OCI-M1 (cell line): ENCODE measurements around the gene CROT.
A peak's percentile ranks its signal among the peaks of the same experiment; 100 is the strongest.

Experiments
- DNase-seq: peaks from one replicate; lab custom pipeline; 2025; lab: John Stamatoyannopoulos, UW

The CROT gene

DNA sequence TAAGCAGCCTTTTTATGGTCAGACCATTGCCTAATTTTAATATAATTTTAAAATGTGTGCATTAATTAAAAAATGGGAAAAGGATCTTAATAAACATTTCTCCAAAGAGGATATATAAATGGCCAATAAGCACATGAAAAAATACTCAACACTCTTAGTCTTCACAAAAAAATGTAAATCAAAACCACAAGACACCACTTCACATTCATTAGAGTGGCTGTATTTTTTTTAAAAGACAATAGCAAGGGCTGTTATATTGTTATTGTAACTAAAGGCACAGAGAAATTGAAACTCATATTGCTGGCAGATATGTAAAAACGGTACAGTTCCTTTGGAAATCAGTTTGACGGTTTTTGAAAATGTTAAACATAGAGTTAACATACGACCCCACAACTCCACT, 3.2 kb upstream of the CROT start:
- peak; percentile 43 for DNase-seq

DNA sequence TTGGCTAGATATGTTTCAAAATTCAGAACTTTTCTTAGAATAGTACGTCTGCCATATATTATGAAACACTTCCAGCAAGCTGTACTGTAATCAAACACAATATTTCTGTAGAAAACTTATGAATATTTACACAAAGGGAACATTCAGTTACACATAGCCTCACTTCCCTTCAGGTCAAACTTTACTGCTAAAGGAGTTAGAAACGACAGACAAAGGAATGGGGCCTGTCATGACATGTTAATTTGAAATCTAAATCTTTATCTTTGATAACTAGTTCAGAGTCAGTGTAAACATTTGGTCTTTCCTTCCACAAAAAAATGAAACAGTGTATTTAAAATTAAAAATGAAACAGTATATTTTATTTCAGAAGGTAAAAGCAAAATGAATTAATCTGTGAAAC, 1.0 kb upstream of the CROT start:
- peak; percentile 59 for DNase-seq

DNA sequence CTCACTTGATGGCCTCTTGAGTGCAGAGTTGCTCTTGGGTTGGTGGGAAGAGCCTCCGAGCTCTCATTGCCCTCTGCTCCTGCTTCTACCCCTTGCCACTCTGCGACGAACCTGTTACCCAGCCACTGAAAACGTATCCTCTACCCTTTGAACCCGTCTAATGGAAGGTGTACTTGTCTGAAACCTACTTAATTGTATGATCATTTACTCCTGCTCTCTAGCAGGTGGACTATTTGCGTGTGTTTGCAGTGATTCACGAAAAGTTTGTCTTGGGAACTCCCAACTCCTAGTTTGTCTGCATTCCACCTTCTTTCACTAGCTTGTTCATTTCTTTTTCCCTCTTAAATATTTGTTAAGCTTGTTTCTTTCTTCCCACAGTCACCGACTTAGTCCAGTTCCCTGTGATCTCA, 503 bp downstream of the CROT start:
- peak; percentile 51 for DNase-seq

DNA sequence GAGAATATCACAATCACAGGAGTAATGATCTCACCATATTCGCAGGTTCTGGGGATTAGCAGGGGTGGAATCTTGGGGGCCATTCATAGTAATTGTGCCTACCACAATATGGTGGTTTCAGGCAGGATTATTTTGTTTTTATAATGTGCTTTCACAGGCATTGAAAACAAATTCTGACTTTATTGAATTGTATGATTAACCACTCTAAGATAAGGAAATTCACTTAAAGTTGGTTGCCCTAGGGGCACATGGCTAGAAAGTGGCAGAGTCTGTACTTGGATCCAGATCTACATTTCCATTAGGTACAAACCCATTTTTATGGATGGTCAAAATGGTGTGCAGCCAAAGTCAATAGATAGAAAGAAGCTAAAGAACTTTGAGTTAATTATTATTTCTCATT, 1.7 kb downstream of the CROT start:
- DNase-seq = no peak

DNA sequence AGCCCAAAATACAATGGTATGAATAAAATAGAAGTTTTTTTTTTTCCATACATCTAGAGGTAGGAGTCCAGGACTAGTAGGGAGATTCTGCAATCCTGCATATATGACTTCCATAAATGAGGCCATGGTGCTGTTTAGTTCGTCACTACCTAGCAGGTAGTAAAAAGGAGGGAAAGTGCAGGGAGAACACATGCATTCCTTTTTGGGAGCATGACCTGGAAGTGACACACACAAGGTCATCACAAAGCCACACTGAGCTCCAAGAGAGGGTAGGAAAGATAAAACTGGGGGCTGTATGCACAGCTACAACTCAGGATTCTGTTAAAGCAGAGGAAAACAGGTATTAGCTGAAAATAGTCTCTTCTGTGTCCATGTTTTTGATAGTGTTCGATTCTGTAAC, 2.2 kb downstream of the CROT start:
- no peak for DNase-seq

DNA sequence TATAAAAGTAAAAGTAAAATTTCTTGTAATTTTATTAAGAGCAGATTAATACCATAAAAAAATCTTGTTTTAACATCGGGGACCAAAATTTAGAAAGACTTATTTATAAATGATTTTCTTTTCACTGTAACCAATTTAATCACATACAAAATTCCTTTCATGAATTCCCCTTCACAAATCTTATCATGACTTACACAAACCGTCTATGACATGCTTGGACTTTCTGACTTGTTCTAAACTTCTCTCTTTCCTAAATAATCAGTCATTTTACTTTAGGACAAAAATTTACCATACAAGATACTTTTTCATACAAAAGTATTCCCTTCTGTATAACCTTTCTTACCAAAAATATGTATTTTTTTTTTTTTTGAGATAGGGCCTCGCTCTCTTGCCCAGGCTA, 9.3 kb downstream of the CROT start:
- peak; percentile 80 for DNase-seq

DNA sequence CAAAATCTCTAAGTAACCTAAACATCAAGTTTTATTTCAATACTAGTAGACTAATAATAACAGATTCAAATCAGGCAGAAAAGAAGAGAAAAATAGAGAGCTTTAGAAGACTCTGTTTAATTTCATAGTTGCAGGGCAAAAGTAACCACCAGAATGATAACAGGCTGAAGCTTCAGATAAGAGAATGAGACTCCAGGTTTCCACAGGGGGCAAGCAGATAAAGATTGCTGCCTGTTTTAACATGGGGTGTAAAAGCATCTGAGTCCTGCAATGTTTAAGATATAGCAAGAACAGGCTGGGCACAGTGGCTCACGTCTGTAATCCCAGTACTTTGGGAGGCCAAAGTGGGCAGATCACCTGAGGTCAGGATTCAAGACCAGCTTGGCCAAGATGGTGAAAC, 11.0 kb downstream of the CROT start:
- DNase-seq = peak; percentile 78

DNA sequence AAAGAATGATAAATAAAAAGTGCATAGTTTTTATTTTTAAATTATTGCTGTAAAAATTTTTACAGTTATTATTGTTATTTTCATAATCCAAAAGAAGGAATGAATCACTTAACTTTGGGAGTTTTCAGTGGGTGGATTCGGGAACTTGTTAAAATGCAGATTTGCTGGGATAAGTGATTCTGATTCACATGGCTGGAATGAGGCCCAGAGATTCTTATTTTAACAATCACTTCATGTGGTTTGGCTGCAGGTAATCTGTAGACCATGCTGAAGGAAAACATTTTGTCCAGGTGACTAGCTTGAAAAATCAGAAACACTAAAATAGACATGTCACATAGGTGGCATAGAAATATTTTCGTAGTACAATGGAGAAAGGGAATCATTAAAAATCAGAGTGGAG, 13.9 kb downstream of the CROT start:
- DNase-seq = no peak

DNA sequence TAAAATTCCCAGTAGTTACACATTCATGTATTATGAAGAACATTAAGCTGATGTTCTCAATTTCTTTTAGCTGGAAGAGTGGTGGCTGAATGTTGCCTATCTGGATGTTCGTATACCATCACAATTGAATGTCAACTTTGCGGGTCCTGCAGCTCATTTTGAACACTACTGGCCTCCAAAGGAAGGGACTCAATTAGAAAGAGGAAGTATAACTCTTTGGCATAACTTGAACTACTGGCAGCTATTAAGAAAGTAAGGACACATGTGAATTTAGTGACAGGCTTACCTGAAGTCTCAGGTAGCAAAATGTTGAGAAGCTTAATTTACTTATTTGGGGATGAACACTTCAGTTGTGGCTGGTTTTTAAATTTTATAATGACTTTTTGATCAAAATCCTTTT, 15.9 kb downstream of the CROT start:
- DNase-seq = peak; percentile 52

DNA sequence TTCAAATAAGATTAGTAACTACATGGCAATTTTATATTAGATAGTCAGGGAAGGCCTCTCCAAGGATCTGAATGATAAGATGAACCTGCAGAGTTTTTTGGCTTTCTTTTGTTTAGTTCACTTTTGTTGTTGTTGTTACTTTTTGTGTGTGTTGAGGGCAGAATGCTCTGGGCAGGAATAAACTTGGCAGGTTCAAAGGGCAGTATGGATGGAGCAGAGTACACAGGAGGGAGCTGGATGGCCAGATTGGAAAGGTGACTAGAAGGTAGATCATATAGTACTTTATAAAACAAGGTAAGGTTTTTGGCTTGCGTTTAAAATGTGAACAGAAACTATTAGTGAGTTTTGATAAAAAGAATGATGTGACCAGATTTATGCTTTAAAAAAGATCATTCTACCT, 17.9 kb downstream of the CROT start:
- DNase-seq = no peak

DNA sequence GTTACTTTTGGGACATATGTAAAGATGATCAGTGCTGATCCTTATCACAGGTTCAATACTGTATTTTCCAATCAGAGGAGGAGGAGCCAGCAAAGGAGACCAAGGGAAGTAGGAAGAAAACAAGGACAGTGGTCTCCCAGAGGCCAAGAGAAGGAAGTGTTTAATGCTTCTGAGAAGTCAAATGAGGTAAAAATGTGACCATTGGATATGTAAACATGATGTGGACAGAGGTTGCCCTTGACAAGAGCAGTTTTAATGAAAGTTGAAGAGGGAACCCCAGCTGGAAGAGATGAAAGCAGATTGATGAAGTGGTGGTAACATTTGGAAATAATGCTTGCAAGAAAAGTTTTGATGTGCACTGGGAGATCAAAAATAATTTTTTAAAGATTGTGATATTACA, 18.8 kb downstream of the CROT start:
- DNase-seq = no peak

DNA sequence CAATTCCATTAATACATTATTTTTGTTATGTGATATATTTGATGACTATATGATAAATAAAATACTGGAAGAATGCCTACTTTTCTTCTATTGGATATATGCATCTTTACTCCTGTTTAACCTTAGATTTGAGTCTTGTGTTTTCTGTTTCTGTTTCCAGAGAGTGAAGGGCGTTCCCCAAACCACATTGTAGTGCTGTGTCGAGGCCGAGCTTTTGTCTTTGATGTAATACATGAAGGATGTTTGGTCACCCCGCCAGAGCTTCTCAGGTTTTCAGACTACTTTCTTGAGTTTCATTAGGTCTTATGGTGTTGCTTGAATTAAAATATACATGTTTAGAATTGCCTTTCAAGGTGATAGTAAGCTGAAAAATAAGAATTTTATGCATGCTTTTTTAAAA, 23.8 kb downstream of the CROT start:
- peak; percentile 70 for DNase-seq

DNA sequence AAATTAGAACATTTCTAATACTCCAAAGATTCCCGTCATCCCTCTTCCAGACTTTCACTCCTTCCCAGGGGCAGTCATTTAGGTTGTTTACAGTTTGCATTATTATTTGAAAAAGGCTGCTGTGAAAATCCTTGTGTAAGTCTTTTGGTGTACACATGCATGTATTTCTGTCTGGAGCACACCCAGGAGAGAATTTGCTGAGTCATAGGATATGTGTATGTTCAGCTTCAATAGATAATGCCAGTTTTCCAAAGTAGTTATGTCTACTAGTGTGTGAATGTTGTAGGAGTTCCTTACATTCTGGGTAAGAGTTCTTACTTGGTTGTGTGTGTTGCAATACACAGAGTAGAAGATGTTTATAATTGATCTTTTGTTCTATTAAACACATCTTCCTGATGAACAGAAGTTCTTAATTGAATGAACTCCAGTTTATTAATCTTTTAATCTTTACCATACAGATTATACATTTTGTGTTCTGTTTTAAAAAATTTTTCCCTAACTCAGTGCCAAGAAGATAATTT, 25.3 kb downstream of the CROT start:
- DNase-seq = peak; percentile 85

DNA sequence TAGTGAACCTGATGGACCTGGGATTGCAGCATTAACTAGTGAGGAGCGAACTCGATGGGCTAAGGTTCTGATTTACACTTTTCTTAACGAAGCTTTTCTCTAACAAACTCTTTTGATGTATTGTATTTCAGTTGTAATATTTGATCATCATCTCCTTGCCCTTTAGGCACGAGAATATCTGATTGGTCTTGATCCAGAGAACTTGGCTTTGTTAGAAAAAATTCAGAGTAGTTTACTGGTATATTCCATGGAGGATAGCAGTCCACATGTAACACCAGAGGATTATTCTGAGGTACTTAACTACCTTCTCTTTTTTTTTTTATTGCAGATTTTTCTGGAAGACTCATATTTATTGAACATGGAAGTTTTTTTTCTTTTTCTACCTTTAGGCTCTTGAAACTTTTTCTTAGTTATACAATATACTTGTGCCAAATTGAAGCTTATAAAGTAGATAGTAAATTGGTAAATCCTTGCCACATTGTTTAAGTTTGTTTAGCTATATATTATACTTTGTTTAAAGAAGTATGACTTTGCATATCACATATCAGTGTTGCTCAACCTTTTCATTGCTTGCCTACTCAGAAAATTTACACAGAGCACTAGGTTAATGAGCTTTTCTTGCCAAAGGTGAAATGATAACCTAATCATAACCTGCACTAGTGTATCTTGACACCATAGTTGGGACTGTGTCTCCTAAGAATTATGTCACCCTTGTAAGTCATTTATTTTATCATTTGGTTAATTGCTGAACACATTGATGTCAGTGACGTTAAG, 30.4 kb downstream of the CROT start:
- peak; percentile 33 for DNase-seq

DNA sequence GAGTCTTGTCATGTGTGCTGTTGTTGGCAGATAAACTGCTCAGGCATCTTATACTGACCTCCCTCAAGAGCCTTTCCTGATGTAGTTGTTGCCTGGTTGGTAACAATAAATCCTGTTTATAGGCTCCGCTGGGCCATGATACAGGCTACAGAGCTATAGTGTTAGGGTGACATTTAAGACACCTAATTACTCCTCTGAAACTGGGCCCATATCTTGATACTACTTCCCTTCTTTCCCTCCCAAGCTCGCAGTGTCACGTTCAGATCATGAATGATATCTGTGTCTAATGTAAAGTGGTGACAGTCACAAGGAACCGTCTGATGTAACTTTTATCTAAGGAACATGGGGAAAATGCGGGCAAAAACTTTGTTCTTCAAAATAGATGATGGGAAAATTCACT, 35.4 kb downstream of the CROT start:
- DNase-seq = peak; percentile 77

DNA sequence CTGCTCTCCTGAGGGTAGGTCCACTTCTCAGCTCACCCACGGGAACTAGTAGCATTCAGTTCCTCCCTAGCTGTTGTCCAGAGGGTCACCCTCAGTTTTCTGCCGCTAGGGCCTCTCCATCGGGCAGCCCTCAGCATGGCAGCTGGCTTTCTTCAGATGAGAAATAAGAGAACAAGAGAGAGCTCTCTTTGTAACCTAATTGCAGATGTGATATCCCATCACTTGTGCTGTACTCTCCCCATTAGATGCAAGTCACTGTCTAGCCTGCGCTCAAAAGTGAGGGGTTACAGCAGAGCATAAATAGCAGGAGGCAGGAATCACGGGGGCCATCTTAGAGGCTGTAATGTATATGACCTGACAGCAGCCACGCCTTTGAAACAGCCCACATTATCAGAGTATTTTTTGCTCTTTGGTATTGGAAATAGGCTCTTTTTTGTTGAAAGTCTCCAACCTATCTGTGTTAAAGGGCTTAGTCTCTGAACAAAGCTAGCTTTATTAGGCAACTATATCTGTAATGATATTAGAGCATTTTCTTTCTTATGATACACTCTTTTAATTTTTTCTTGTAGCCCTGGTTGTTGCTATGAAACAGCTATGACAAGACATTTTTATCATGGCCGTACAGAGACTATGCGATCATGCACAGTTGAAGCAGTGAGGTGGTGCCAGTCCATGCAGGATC, 45.7 kb downstream of the CROT start:
- peak; percentile 92 for DNase-seq

DNA sequence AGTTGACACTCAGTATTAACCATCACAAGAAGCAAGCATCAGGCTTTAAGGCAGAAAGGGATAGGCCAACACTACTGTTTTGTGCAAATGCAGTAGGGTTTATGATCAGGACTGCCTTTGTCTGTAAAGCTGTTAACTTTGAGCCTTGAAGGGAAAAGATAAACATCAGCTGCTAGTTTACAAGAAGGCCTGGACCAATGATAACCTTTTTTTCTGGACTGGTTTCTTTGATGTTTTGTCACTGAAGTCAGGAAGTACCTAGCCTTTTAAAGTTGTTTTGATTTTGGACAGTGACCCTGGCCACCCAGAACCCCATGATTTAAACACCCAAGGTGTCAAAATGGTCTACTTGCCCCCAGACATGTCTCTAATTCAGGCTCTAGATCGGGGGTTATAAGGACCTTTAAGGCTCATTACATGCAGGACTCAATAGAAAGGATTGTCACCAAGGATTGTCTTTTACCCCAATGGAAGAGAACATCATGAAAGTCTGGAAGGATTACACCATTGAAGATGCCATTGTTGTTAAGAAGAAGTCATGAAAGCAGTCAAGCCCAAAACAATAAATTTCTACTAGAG, 50.1 kb downstream of the CROT start:
- no peak for DNase-seq

DNA sequence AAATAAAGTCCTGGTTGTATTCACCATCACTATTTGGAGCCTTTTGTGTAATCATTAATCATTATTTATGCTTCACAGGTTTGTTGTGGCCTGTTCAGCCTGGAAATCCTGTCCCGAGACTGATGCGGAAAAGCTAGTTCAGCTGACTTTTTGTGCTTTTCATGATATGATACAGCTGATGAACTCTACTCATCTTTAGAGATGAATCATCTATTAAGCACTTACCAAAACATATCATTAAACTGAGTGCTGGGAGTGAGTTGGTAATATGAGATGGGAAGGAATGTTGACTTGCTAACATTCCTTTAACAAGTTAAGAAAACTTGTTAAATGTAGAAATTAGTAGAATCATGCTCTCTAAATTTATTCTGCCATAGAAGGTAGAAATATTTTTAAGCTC, 53.0 kb downstream of the CROT start:
- no peak for DNase-seq

DNA sequence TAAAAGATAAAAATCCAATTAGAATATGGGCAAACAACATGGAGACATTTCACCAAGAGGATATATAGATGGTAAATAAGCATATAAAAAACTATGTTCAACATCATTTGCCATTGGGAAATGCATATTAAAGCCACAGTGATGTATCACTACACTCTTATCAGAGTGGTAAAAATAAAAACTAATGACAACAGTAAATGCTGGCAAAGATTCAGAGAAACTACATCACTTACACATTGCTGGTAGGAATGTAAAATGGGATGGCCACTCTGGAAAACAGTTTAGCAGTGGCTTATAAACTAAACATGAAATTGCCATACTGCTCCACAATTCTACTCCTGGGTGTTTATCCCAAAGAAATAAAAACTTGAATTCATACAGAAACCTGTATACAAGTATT, 59.2 kb downstream of the CROT start:
- no peak for DNase-seq

DNA sequence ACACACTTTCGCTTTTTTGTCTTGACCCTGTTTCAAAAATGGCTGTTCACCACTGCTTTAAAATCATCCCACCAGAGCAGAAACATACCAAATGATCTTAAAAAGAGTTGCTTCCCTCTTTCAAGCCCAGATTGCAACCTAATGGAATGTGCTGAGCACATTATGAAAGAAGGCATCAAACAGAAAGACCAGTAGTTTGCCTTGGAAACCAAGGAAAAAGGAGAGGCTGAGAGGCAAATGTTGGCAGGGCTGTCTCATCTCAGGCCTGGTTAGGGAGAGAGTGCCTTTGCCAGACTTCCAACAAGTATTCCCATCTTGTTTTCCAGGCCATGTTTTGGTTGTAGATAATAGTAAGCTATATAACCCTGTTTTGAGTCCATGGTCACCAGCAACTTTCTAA, 65.7 kb downstream of the CROT start:
- DNase-seq = peak; percentile 31

DNA sequence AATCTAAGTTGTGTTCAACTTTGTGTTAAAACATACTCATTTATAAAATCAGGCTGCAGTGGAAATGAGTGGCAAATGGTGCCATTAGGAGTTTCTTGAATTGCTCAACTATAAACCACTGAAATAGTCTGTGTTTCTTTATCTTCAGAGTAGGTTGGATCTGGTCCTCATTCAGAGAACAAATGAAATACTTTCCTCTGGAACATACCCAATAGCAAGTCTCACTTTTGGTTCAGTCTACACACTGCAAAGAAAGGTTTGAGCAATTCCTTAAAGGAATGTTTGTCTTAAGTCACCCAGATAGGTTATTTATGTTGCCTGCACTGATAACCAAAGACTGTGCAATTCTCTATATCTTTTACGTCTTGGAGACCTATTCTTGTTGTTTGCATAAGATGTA, 67.6 kb downstream of the CROT start:
- peak; percentile 30 for DNase-seq

DNA sequence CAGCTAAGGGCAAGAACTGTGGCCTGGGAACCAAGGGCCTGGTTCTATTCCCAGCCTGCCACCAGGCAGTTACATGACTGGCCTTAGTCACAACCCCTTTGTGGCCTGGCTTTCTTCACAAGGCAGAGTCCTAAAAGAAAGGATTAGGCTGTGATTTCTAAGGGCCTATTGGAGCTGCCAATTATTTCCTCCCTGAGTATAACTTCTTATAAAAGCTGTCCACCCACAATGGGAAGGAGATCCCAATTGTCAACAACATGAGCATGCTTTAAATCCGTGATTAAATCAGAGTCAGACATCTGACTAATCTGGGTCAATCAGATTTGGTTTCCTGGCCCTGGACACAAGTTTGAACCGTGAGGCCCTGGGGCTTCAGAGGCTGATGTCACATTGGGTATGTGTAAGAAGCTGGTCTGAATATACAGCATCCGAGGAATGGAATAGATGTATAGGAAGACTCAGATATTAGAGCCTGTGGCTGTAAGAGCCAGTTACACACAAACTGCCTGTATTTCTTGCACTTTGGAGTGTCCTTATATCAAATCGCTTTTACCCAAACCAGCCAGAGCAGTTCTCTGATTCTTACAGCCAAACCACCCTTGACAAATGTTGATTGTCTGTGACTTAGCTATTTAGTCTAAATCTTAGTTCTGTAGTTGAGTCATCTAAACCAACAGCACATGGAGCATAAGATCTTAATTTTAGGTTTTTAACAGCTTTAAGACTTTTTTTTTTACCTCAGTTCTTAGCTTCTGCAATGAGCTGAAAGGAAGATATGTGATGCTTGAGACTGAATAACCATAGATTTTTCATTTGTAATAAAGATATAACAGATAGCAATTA, 68.7 kb downstream of the CROT start:
- peak; percentile 58 for DNase-seq
